Measurements from ENCODE around the gene RSPH3.

DNA sequence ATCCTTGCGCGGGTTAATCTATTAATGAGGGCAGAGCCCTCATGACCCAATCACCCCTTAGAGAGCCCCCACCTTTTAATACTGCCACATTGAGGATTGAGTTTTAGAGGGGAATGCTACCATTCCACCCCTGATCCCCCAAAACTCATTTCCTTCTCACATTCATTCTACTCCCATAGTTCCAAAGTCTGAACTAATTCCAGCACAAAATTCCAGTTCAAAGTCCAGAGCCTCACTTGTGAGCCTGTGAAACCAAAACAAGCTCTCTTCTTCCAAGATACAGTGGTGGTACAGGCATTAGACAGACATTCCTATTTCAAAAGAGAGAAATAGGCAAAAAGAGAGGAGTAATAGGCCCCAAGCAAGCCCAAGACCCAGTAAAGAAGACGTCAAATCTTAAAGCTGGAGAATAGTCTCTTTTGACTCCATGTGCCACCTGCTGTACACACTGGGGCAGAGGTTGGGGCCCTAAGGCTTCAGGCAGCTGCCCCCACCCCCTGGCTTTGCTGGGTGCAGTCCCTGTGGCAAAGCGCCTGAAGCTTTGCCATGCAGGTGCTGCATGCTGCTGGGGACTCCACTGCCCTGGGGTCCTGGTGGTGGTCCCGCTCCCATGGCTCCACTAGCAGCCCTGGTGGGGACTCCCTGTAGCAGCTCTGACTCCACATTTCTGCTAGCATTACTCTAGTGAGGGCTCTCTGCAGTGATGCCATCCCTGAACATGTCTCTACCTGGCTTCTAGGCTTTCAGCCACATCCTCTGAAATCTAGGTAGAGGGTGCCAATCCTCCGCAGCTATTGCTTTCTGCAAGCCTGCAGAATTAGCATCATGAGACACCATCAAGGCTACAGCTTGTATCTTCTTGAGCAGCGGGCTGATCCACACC is 41.3 kb downstream of the RSPH3 start:
- TF ChIP-seq, protein P1, sequence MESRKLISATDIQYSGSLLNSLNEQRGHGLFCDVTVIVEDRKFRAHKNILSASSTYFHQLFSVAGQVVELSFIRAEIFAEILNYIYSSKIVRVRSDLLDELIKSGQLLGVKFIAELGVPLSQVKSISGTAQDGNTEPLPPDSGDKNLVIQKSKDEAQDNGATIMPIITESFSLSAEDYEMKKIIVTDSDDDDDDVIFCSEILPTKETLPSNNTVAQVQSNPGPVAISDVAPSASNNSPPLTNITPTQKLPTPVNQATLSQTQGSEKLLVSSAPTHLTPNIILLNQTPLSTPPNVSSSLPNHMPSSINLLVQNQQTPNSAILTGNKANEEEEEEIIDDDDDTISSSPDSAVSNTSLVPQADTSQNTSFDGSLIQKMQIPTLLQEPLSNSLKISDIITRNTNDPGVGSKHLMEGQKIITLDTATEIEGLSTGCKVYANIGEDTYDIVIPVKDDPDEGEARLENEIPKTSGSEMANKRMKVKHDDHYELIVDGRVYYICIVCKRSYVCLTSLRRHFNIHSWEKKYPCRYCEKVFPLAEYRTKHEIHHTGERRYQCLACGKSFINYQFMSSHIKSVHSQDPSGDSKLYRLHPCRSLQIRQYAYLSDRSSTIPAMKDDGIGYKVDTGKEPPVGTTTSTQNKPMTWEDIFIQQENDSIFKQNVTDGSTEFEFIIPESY (IDR thresholded peaks at IDR 0.05; ENCODE audit: borderline replicate concordance, low read depth): no peak
- TF ChIP-seq CTCF (IDR thresholded peaks at IDR 0.05): no peak
- no peak for TF ChIP-seq EP300 (IDR thresholded peaks at IDR 0.05; ENCODE audit: borderline replicate concordance in 1 of 2, low read depth in 1 of 2, low read length in 1 of 2)
- TF ChIP-seq SIN3A (IDR thresholded peaks at IDR 0.05; ENCODE audit: borderline replicate concordance, low read depth, low read length): no peak
- no peak for TF ChIP-seq POLR2AphosphoS5 (IDR thresholded peaks at IDR 0.05; ENCODE audit: low read depth, low read length)
- no peak for TF ChIP-seq YY1 (IDR thresholded peaks at IDR 0.05; ENCODE audit: low read depth)
- TF ChIP-seq TAF1 (IDR thresholded peaks at IDR 0.05; ENCODE audit: borderline replicate concordance, low read depth, low read length): no peak
- no peak for TF ChIP-seq FOXJ3 (CRISPR knock-in tag; IDR thresholded peaks at IDR 0.05)
- TF ChIP-seq IRF3 (IDR thresholded peaks at IDR 0.05; ENCODE audit: low read depth, low read length): no peak
- no peak for TF ChIP-seq USF2 (IDR thresholded peaks at IDR 0.05; ENCODE audit: borderline replicate concordance, low read depth, low read length)
- no peak for TF ChIP-seq MXI1 (IDR thresholded peaks at IDR 0.05; ENCODE audit: low read depth, low read length)
- TF ChIP-seq RCOR1 (IDR thresholded peaks at IDR 0.05; ENCODE audit: low read length): no peak
- no peak for TF ChIP-seq GABPA (IDR thresholded peaks at IDR 0.05; ENCODE audit: low read depth)

Measured in SK-N-SH (cell line).